ENCODE data around the gene ZBTB3. TPM values are rescaled to one million over a fixed set of nuclear protein-coding genes. Genes with fewer than 3 reads are reported as not detected.
"Not testable (repeated sequence)": the region's sequence is repeated elsewhere in the genome, so short reads cannot be mapped to it uniquely, and the experiment has no call there.

The ZBTB3 gene
- total RNA-seq, 2 donors from 2014 or later, result 14.8 to 19.1 TPM

- no peaks in the 10 kb centered on the region for H3K36me3 ChIP-seq
- intact Hi-C loops (cut with DNase I), result no loop called here
Measured at GRCh38 chr11:62777389-62777788, 23.4 kb upstream of the ZBTB3 start.

GRCh38 chr11:62775646-62776045, 21.7 kb upstream of the ZBTB3 start:
- no peaks in the 10 kb centered on the region for H3K36me3 ChIP-seq
- intact Hi-C loops (cut with DNase I), result no loop called here
- no peaks in the 10 kb centered on the region for H3K27me3 ChIP-seq (replicated peaks; ENCODE audit: insufficient read depth)
- no peaks in the 10 kb centered on the region for H3K9me3 ChIP-seq
- WGBS, result 95% methylated on average over 17 of the region's 17 CpGs
- no peak overlapping the region for H3K27ac ChIP-seq
- H3K4me1 ChIP-seq (replicated peaks), result peaks cover 2% of the 10 kb centered on the region
- H3K4me3 ChIP-seq, result no peak overlapping the region
- no peak for DNase-seq (ENCODE audit: low spot score)
- no peak for TF ChIP-seq CTCF (IDR thresholded peaks at IDR 0.05)
- TF ChIP-seq POLR2AphosphoS5 (IDR thresholded peaks at IDR 0.05), result no peak
- TF ChIP-seq POLR2A (IDR thresholded peaks at IDR 0.05), result no peak

More at GRCh38 chr11:62777389-62777788, 23.4 kb upstream of the ZBTB3 start:
- Histone ChIP-seq H3K4me1 (replicated peaks) (no peaks in the 10 kb centered on the region), H3K27ac (no peak overlapping the region), H3K27me3 (replicated peaks; ENCODE audit: insufficient read depth) (no peaks in the 10 kb centered on the region), H3K4me3 (no peak overlapping the region), H3K9me3 (no peaks in the 10 kb centered on the region)
- TF ChIP-seq POLR2A (IDR thresholded peaks at IDR 0.05), result no peak
- TF ChIP-seq CTCF (IDR thresholded peaks at IDR 0.05), result no peak
- no peak for TF ChIP-seq POLR2AphosphoS5 (IDR thresholded peaks at IDR 0.05)
- WGBS, result 86% methylated on average over 2 of the region's 2 CpGs
- DNase-seq (ENCODE audit: low spot score), result no peak

- Histone ChIP-seq H3K4me1 (replicated peaks) (peaks cover 5% of the 10 kb centered on the region), H3K27me3 (replicated peaks; ENCODE audit: insufficient read depth) (no peaks in the 10 kb centered on the region), H3K36me3 (no peaks in the 10 kb centered on the region), H3K9me3 (no peaks in the 10 kb centered on the region), H3K4me3 (no peak overlapping the region), H3K27ac (no peak overlapping the region)
- intact Hi-C loops (cut with DNase I), result no loop called here
- no peak for DNase-seq (ENCODE audit: low spot score)
- WGBS, result 92% methylated on average over 6 of the region's 6 CpGs
- TF ChIP-seq POLR2A (IDR thresholded peaks at IDR 0.05) (no peak), POLR2AphosphoS5 (IDR thresholded peaks at IDR 0.05) (no peak), CTCF (IDR thresholded peaks at IDR 0.05) (no peak)
Measured at GRCh38 chr11:62774407-62774806, 20.4 kb upstream of the ZBTB3 start.

- Histone ChIP-seq H3K36me3 (no peaks in the 10 kb centered on the region), H3K27me3 (replicated peaks; ENCODE audit: insufficient read depth) (no peaks in the 10 kb centered on the region), H3K4me1 (replicated peaks) (peaks cover 5% of the 10 kb centered on the region), H3K4me3 (peak within 1 kb of the TSS; percentile 62 to 80), H3K9me3 (no peaks in the 10 kb centered on the region), H3K27ac (peak within 1 kb of the TSS; percentile 86 to 91)
- 3% methylated on average over 50 of the region's 60 CpGs for WGBS
- DNase-seq (ENCODE audit: low spot score), result peak; percentile 98
- TF ChIP-seq POLR2AphosphoS5 (IDR thresholded peaks at IDR 0.05) (peak; percentile 83), CTCF (IDR thresholded peaks at IDR 0.05) (peak in 1 of 4 experiments; percentile 7), POLR2A (IDR thresholded peaks at IDR 0.05) (peak; percentile 41)
- intact Hi-C loops (cut with DNase I), result no loop called here
Measured at GRCh38 chr11:62771144-62772021, 17.4 kb upstream of the ZBTB3 start, which contains the start of gene TAF6L. Gene TAF6L, plus strand, starts transcription at chr11:62771396. Its CDS starts 4,388 bp downstream, at chr11:62775784.

- H3K4me3 ChIP-seq, result peak overlapping the region; percentile 62 to 80
- WGBS, result 3% methylated on average over 18 of the region's 18 CpGs
- H3K9me3 ChIP-seq, result no peaks in the 10 kb centered on the region
- no peaks in the 10 kb centered on the region for H3K27me3 ChIP-seq (replicated peaks; ENCODE audit: insufficient read depth)
- no peaks in the 10 kb centered on the region for H3K36me3 ChIP-seq
- TF ChIP-seq POLR2A (IDR thresholded peaks at IDR 0.05) (no peak), CTCF (IDR thresholded peaks at IDR 0.05) (no peak), POLR2AphosphoS5 (IDR thresholded peaks at IDR 0.05) (no peak)
- intact Hi-C loops (cut with DNase I), result no loop called here
- DNase-seq (ENCODE audit: low spot score), result no peak
- H3K27ac ChIP-seq, result peak overlapping the region; percentile 86 to 91
- H3K4me1 ChIP-seq (replicated peaks), result peaks cover 5% of the 10 kb centered on the region
Measured at GRCh38 chr11:62770778-62771143, 16.8 kb upstream of the ZBTB3 start.

- peaks cover 12% of the 10 kb centered on the region for H3K4me1 ChIP-seq (replicated peaks)
- peak overlapping the region; percentile 50 to 71 for H3K4me3 ChIP-seq
- H3K36me3 ChIP-seq; DNase-seq (ENCODE audit: low spot score); H3K9me3 ChIP-seq; H3K27me3 ChIP-seq (replicated peaks; ENCODE audit: insufficient read depth): not testable (repeated sequence)
- peak overlapping the region; percentile 75 for H3K27ac ChIP-seq
- 41% methylated on average over 9 of the region's 9 CpGs for WGBS
- intact Hi-C loops (cut with DNase I), result loop anchor here (5.0 kb wide), 1 partner anchor 34 kb away; the partner anchor contains the start of genes HNRNPUL2 and TTC9C
Measured at GRCh38 chr11:62760867-62761227, 6.9 kb upstream of the ZBTB3 start.
